Superior temporal gyrus (tissue), 1 donor: ENCODE measurements around the gene IL15RA.
"Not testable (repeated sequence)": the region's sequence is repeated elsewhere in the genome, so short reads cannot be mapped to it uniquely, and the experiment has no call there.

ENCODE experiments used
- DNase-seq: peaks from one replicate; pipeline ENCODE4 v3.0.0-alpha.2; 2016; ENCODE audit errors: extremely low spot score

The IL15RA gene

GRCh38 chr10:6005856-6006395 lies 28.6 kb upstream of the IL15RA start:
- no peak for DNase-seq

- DNase-seq, result not testable (repeated sequence)
Observed at GRCh38 chr10:6005161-6005804, 27.9 kb upstream of the IL15RA start.

GRCh38 chr10:6002809-6003510 lies 25.6 kb upstream of the IL15RA start:
- no peak for DNase-seq

GRCh38 chr10:5999440-6000165 lies 22.3 kb upstream of the IL15RA start:
- DNase-seq, result no peak

- no peak for DNase-seq
Observed at GRCh38 chr10:5996696-5997095, 19.4 kb upstream of the IL15RA start.

GRCh38 chr10:5992398-5992797 lies 15.1 kb upstream of the IL15RA start:
- no peak for DNase-seq

- no peak for DNase-seq
Observed at GRCh38 chr10:5991708-5992107, 14.4 kb upstream of the IL15RA start.

GRCh38 chr10:5989756-5990155 lies 12.4 kb upstream of the IL15RA start:
- no peak for DNase-seq

- no peak for DNase-seq
Observed at GRCh38 chr10:5988336-5988920, 11.1 kb upstream of the IL15RA start.

- DNase-seq, result no peak
Observed at GRCh38 chr10:5987747-5988146, 10.4 kb upstream of the IL15RA start.

GRCh38 chr10:5985029-5985428 lies 7.7 kb upstream of the IL15RA start:
- DNase-seq, result no peak

- no peak for DNase-seq
Observed at GRCh38 chr10:5983774-5984173, 6.4 kb upstream of the IL15RA start.

GRCh38 chr10:5981529-5981928 lies 4.2 kb upstream of the IL15RA start:
- DNase-seq, result no peak

- DNase-seq, result no peak
Observed at GRCh38 chr10:5978230-5978489, 817 bp upstream of the IL15RA start.

- DNase-seq, result no peak
Observed at GRCh38 chr10:5976512-5977470, 552 bp downstream of the IL15RA start.

- no peak for DNase-seq
Observed at GRCh38 chr10:5975641-5976473, 1.5 kb downstream of the IL15RA start.

- DNase-seq, result no peak
Observed at GRCh38 chr10:5973069-5973468, 4.3 kb downstream of the IL15RA start.

- no peak for DNase-seq
Observed at GRCh38 chr10:5971886-5972285, 5.5 kb downstream of the IL15RA start.

- DNase-seq, result no peak
Observed at GRCh38 chr10:5971315-5971832, 6.0 kb downstream of the IL15RA start.

GRCh38 chr10:5970527-5970926 lies 6.8 kb downstream of the IL15RA start:
- no peak for DNase-seq
